Activated CD4-positive, CD25-positive, alpha-beta regulatory T cell treated with anti-CD3 and anti-CD28 coated beads, Interleukin-2, amount 50 U/mL, for 16 hours (primary cell): ENCODE data around the gene CCDC30.
"Not testable (repeated sequence)": the region's sequence is repeated elsewhere in the genome, so short reads cannot be mapped to it uniquely, and the experiment has no call there.

ENCODE experiments used
- DNase-seq: peaks from one replicate; pipeline ENCODE4 v3.0.0-alpha.2; 2020; ENCODE audit warnings: low read depth, low spot score

CCDC30 gene

DNA sequence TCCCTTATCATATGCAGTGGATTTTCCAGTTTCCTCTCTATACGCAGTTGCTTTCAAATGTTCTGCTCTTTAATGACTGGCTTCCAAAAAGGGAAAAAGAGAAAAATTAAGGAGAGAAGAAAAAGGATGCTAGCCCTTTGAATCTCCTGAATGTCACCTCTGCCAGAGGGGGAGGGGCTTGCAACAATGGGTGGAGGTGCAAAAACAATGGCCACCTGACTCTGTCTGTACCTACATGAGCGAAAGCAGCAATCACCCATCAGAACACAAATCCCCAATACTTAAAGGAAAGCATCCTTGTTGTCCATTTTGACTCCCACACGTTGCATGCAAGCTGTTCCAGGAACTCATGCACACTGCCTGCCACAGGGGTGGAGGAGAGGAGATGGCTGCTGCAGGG, 61.2 kb downstream of the CCDC30 start:
- no peak for DNase-seq

DNA sequence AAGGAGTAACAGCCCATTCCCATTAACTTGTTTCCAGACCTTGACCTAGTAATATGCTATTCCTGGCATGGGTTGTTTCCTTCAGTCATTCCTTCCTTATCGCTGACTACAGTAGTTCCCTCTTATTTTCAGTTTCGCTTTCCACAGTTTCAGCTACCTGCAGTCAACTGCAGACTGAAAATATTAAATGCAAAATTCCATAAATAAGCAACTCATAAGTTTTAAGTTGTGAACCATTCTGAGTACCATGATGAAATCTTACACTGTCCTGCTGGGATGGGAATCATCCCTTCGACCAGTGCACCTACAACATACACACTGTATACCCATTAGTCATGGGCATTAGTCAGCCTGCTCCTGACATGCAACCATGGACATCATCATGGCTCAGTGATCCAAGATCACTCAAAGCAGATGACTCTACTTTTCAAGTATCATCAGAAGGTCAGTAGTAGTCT, 66.7 kb downstream of the CCDC30 start:
- DNase-seq, result no peak

DNA sequence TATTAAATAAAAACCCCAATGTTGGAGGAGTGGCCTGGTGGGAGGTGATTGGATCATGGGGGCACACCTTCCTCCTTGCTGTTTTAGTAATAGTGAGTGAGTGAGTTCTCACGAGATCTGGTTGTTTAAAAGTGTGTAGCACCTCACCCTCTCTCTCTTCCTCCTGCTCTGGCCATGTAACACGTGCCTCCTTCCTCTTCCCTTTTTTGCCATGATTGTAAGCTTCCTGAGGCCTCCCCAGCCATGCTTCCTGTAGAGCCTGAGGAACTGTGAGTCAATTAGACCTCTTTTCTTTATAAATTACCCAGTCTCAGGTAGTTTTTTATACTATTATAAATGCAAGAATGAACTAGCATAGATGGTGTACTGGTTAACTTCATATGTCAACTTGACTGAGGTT, 68.0 kb downstream of the CCDC30 start:
- no peak for DNase-seq

DNA sequence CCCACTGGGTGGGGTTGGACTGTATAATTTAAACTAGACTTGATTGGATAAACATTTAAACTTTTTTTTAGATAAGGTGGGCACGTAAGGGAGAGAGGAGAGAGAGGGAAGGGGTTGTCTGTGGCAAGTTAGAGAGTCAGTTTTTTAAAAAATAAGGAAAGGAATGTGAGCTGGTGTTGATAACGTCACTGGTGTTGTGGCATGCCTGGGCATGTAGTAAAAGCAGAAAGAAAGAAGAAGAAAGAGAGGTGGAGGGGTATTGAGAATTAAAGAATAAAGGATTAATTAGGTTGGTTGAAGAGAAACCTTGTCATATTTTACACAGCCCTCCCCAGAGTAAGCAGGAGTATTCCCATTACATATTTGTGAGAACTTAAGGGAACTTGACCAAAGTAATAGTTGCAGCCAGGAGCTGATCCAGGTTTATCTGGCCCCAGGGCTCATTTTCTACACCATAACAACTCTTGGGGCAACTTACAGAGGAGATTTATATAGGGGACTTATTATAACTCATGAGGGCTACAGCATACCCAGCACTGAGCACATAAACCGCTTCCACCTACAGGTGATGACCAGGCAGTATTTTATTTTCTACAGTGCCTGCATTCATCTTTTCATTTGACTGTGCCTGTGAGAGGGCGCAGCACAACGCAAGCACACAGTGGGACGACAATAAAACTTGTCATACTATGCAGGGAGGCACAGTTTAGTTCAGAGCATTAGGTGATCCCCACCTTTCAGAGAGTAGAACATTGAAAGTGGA, 70.2 kb downstream of the CCDC30 start:
- no peak for DNase-seq

DNA sequence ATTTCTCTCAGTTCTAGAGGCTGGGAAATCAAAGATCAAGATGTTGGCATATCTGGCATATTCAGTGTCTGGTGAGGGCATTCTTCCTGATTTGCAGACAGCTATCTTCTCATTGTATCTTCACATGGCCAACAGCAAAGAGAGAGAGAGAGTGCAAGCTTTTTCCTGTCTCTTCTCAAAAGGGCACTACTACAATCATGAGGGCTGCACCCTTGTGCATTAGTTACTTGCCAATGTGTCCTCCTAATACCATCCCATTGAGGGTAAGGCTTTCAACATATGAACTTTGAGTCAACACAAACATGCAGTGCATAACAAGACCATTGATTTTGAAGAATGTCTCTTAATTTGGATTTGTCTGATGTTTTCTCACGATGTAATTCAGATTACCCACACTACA, 78.0 kb downstream of the CCDC30 start:
- no peak for DNase-seq

DNA sequence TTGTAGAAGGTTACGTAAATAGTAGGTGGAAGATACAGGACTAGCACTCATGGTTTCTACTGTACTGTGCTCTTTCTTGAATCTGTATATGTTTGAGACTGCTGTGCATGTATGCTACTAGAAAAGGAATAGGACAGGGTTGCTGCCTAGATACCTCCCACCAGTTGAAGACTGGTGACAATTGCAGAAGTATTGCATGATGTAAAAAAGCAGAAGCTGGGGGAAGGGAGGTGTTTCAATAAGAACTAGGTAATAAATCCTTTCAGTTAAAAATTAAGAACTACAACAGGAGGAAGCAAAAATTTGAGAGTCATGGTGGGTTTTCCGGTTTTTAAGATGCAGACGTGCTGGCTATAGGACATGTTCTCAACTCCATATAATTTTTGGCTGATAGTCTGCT, 88.1 kb downstream of the CCDC30 start:
- no peak for DNase-seq

DNA sequence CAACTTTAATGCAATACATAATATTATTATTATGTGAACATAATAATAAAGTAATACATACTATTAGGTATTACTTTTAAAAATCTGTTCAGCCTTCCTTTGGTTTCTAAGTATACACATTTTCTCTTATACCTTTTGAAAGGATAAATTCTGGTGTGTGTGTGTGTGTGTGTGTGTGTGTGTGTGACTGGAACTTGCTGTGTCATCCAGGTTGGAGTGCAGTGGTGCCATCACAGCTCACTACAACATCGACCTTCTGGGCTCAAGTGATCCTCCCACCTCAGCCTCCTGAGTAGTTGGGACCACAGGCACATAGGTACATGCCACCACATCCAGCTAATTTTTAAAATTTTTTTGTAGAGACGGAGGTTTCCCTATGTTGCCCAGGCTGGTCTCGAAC, 88.5 kb downstream of the CCDC30 start:
- no peak for DNase-seq

DNA sequence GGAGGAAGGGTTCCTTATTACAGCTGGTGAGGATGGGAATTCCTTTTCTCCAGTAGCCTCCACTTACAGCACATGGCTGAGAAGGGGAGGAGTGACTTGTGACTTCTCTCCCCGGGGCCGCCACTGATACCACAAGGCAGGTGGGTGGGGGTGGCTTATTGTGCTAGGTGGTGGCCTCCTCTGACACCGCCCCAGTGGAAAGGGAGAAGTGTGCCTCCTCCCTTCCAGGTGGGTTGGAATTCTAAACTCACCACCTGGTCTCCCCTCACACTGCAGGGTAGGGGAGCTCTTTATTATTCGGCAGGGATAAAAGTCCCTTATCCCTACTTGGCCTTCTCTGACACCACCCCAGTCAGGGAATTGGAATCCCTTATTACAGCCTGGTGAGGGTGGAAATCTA, 89.5 kb downstream of the CCDC30 start:
- DNase-seq, result no peak

DNA sequence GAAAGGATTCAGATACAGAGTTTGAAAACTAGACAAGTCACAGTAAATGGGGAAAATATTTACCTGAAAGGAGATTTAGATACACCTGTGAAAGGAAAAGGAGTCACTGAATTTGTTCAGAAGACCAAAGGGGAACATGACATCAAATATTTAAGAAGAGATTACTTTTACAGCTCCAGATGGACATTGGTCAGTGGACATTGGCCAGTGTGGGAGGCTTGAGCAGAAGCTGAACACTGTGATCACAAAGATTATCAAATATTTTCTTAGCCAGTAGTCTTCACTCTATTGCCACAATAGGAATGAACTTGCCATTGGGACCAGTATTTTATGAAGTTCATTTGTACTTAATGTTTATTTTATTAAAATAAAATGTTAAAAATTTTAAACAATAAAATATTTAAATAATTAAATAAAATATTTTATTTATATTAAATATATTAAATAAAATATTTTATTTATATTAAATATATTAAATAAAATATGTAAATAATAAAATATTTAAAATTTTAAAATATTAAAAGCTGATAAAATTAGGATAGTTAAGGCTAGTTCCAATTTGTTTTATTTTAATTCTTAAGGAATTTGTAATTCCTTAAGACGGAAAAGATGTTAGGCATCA, 94.3 kb downstream of the CCDC30 start:
- no peak for DNase-seq

DNA sequence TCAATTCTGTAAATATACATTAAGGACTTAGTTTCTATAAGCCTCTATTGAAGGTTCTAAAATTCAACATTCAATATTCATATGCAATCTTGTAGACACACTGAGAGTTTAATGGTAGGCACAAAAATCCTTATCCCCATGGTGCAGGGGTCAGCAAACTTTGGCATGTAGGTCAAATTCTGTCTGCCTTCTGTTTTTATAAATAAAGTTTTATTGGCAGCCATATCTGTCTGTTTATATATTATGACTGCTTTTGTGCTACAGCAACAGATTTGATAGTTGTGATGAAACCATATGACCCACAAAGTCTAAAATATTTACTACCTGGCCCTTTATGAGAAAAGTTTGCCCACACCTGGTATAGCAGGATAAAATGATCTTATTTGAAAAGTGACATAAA, 104.0 kb downstream of the CCDC30 start:
- DNase-seq, result no peak

DNA sequence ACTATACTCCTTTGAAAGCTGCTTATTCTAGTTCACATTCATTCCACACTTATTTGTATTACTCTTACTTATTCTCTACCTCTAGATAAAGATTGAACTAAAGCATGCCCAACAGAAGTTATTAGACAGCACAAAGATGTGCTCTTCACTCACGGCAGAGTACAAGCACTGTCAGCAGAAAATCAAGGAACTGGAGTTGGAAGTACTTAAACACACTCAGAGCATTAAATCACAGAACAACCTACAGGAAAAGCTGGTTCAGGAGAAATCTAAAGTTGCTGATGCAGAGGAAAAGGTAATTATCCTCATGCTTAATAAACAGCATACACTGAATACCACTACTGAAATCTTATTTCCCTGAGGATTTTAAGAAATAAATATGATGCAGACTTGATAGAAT, 113.8 kb downstream of the CCDC30 start:
- DNase-seq, result no peak

DNA sequence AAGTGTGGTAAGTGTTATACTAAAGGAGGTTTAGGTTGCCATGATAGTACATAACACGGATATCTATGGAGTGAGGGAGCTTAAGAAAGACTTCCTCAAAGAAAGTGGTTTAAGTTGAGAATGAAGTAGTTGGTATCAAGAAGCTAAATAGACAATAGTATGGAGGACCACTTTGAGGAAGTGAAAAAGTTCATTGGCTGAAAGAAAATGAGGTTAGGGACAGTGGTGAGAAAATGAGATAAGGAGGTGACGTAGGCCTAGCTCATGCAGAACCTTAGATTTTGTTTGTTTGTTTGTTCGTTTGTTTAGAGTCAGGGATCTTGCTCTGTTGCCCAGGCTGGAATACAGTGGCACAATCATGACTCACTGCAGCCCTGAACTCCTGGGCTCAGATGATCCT, 122.9 kb downstream of the CCDC30 start:
- DNase-seq, result no peak

DNA sequence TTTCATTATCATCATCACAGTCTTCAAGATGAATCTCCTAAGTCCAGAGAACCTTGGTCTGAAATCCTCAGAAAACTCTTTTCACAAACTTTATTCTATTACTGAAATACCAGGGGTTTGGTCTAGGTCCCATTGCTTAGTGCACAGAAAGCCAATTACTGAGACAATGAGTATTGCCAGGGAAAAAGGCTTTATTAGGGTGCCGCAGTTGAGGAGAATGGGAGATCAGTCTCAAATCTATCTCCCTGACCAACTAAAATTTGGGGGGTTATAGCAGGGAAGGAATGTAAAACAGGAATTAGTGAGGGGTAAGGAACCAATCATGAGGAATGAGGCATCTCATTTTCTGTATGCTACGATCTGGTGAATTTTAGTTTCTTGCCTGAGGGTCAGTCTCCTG, 124.7 kb downstream of the CCDC30 start:
- DNase-seq, result no peak

DNA sequence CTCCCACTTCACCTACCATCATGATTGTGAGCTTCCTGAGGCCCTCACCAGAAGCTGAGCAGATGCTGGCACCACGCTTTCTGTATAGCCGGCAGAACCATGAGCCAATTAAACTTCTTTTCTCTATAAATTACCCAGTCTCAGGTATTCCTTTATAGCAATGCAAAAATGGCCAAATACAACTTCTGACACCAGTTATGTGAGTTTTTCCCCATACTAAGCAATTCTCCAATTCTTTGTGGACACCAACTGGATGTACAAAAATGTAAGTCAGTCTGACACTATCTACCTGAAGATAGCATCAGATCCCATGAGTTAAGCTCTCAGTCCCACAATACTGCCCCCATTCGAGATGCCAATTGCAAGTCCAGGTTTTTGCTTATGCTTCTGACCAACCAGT, 129.7 kb downstream of the CCDC30 start:
- no peak for DNase-seq

DNA sequence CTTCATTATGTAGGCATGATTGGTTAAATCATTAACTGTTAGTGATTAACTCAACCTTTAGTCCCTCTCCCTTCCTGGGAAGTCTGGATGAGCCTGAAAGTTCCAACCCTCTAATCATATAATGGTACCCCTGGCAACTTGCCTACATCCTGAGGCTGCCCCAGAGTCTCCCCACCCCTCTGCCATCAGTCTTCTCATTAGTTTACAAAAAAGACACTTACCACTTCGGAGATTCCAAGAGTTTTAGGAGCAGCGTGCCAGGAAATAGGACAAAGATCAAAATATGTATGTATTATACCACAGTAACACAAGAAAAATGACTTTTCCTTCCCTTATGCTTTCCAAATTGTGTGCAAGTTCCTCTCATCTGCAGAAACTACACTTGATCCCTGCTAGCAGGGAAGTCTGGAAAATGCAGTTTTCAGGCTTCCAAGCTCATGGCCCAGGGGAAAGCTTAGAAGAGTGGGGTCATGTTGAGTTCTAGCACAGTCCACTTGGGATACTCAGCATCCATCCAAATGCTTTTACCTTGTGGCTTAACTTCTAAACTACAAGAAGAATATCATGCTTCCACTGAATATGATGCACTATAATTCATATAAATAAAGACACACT, 130.5 kb downstream of the CCDC30 start:
- DNase-seq, result no peak

DNA sequence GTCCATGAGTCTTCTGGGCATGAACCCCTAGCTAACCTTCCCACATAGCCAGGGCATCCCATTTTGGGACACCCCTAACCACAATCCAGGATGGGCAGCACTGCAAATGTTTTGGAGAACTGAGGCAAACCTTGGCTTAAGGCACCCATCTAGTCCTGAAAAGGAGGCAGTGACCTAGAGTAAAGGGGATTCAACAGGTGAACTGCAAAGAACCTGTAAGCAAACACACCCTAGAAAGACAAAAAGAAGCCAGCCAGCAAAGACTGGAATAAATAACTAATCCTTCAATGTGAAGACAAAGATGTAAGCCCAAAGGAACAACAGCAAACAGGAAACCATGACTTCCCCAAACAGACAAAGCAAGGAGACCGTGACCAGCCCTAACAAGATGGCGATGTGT, 138.4 kb downstream of the CCDC30 start:
- DNase-seq, result no peak

DNA sequence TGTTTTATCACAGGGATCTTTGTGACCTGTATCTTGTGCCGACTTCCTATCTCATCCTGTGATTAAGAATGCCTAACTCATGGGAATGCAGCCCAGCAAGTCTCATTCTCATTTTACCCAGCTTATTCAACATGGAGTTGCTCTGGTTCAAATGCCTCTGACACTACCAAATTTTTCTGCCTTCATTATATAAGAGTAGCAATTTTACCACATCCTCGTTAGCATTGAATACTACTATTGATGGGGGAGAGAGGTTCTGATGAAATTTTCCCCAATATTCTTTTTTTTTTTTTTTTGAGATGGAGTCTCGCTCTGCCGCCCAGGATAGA, 150.7 kb downstream of the CCDC30 start:
- no peak for DNase-seq

DNA sequence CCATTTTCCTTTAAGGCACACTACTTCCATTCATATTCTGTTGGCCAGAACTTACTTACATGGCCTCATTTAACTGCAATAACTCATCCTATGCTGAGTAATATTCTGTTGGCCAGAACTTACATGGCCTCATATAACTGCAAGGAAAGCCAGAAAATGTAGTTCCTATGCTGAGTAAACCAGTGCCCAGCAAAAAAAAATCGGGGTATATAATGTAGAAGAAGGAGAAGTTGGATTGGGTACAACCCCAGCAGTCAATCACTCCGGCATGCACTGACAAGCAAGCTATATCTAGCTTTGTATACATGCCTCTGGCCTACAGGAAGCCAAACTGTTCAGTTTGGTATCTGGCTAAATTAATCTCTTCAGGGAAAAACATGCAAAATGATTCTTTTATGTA, 155.8 kb downstream of the CCDC30 start:
- no peak for DNase-seq

DNA sequence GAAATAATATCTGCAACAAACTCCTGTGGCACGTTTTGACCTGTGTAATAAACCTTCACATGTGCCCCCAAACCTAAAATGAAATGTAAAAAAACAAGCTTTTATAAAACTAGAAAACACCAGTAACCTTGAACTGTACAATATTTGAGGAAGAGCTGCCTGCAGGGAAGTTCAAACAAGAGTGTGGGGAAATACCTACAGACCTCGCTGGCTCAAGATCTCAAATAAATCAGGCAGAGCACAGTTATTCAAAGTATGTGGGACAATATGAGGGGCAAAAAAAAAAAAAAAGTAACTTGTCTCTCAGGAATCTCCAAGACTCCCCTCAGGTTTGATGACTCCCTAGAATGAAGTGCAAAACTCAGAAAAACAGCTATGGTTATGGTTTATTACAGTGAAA, 157.2 kb downstream of the CCDC30 start:
- DNase-seq, result no peak

DNA sequence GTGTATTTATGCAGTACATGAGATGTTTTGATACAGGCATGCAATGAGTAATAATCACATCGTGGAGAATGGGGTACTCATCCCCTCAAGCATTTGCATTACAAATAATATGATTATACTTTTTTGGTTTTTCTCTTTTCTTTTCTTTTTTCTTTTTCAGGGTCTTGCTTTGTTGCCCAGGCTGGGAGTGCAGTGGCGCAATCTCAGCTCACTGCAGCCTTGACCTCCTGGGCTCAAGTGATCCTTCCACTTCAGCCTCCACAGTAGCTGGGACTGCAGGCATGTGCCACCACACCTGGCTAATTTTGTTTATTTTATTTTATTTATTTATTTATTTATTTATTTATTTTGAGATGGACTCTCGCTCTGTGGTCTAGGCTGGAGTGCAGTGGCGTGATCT, 158.1 kb downstream of the CCDC30 start:
- not testable (repeated sequence) for DNase-seq

DNA sequence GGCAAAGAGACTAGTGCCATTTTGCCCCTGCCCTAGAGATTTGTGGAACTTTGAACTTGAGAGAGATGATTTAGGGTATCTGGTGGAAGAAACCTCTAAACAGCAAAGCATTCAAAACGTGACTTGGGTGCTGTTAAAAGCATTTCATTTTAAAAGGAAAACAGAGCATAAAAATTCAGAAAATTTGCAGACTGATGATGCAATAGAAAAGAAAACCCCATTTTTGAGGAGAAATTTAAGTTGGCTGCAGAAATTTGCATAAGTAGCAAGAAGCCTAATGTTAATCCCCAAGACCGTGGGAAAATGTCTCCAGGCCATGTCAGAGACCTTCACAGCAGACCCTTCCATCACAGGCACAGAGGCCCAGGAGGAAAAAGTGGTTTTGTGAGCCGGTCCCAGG, 164.1 kb downstream of the CCDC30 start:
- DNase-seq, result not testable (repeated sequence)

DNA sequence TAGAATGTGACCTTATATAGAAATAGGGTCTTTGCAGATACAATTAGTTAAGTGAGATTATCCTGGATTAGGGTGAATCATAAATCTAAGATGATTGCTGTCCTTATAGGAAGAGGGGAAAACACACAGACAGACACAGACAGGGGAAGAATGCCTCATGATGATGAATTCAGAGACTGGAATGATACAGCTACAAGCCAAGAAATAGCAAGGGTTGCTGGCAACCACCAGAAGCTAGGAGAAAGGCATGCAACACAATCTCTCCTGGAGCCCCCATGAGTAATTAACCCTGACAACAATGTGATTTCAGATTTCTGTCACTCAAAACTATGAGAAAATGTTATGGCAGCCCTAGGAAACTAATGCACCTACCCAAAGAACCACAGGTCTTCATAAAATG, 176.0 kb downstream of the CCDC30 start:
- DNase-seq, result no peak

DNA sequence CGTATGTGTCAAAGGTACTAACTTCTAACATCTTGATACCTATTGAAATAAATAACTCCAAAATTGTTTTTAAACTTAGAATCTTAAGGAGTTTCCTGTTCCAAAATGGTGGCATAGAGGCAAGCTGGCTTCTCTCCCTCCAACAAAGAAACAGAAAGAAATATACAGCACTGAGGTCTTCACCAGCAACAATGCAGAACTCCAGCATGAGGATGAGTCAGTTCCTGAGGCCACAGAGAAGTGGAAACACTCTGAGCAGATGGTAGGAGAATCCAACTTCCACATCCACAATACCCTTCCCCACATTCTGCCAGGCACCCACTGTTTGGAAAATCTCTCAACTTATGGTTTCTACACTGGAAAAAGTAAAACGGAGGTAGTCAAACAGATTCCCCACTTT, 183.0 kb downstream of the CCDC30 start:
- no peak for DNase-seq
